Aortic smooth muscle cell (primary cell): ENCODE results near the gene ZNF732. TPM values are rescaled to one million over a fixed set of nuclear protein-coding genes. Genes with fewer than 3 reads are reported as not detected.

ENCODE experiments used
- total RNA-seq: library from RNA; depleted of rRNA; stranded (reverse); fragments of >200 nt; gene quantifications from 2 replicates; pipeline ENCODE4 v1.2.3, GENCODE V29; 2014

Gene ZNF732
- 0.31 and 0.66 TPM in 2 replicates for total RNA-seq

DNA sequence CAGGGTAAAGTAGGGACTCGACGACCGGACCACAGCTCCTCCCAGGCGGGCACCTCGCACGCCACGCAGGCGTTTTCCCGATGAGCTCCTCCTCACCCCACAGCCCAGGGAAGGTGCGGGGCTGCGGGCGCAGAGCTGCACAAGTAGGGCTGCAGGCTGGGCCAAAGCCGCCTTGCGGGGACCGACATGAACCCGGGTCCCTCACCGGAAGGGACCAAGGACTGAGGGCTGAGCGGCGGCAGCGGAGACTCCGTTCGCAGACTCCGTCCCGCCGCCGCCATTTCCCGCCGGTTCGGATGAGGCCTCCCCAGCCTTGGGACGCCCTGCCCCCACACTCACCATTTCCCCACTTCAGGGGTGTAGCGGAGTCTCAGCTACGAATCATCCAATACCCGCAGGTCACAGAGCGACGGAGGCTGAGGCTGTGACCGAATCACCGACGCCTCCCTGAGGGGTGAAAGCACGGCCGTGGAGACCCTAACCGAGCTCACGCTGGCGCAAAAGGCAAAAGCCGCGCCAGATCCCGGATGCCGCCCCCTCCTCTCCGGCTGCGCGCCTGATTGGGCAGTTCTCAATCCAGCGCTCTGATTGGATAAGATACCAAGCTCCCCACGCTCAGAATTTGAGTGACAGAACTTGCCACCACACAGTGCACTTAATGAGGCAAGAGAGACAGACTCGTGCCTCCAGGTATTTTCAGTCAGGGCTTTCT, at the start of gene ZNF732:
ZNF732 (minus strand) TSS at position 506 of the 712 bp plus-strand sequence; CDS start at position 342, 164 bp downstream.

DNA sequence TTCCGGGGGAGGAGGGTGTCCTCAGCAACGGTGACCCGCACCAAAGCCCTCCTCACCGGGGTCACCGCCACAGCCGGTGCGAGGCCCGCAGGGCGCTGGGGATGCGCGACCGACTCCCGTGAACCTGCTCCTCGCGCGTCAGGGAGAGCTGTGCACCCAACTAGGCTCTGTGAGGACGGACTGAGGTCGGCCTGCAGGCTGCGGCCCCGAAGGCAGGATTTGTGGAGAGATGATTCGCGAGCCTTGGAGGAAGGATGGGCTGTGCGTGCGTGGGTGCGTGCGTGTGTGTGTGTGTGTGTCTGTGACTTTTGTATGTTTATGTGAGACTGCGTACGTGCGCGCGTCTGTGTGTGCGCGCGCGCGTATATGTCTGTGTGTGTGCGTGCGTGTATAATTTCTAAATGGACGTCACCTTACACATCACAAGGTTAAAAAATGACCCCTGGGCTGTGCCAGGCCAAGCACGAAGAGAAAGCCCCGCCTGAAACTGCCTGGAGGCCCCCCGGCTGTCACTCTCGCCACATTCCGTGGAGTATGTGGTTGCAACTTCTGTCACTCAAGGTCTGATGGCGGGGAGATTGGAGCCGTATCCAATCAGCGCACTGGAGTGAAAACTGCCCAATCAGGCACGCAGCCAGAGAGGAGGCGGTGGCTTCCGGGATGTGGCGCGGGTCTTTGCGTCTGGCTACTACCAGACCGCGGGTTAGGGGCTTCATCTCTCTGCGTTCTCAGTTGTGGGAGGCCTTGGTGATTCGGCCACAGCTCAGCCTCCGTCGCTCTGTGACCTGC, 32.1 kb upstream of the ZNF732 start, which contains the start of gene ZNF141:
ZNF141 (plus strand) TSS at position 672 of the 789 bp plus-strand sequence. CDS start 170 bp downstream, outside the sequence.

Other genes starting within 250 kb of the ZNF732 start
- 3.0 and 5.5 TPM in 2 replicates for gene ZNF718, start 181.0 kb downstream of the ZNF732 start, total RNA-seq
- 8.0 and 9.4 TPM in 2 replicates for gene ZNF141, start 32.3 kb upstream of the ZNF732 start, total RNA-seq
- 15.2 and 16.5 TPM in 2 replicates for gene ZNF721, start 193.7 kb upstream of the ZNF732 start, total RNA-seq
- 48.4 and 49.4 TPM in 2 replicates for gene PIGG, start 193.7 kb upstream of the ZNF732 start, total RNA-seq